Activated naive CD4-positive, alpha-beta T cell treated with anti-CD3 and anti-CD28 coated beads, Interleukin-2, amount 50 U/mL, for 24 hours (primary cell): ENCODE measurements around the gene SMAD3.
A peak's percentile ranks its signal among the peaks of the same experiment; 100 is the strongest.

Source experiments
- H3K27ac Mint-ChIP-seq: one replicate; pipeline ENCODE4 v1.8.0; 2021; ENCODE audit warnings: mild to moderate bottlenecking, mixed read lengths
- H3K27me3 Mint-ChIP-seq: one replicate; pipeline ENCODE4 v1.8.0; 2021; ENCODE audit warnings: mixed read lengths
- H3K36me3 Mint-ChIP-seq: one replicate; pipeline ENCODE4 v1.8.0; 2021; ENCODE audit warnings: mixed read lengths
- H3K4me1 Mint-ChIP-seq: one replicate; pipeline ENCODE4 v1.8.0; 2021; ENCODE audit warnings: mixed read lengths
- H3K4me3 Mint-ChIP-seq: one replicate; pipeline ENCODE4 v1.8.0; 2021; ENCODE audit warnings: mild to moderate bottlenecking, mixed read lengths
- H3K9me3 Mint-ChIP-seq: one replicate; pipeline ENCODE4 v1.8.0; 2021; ENCODE audit warnings: mixed read lengths

SMAD3 gene

GRCh38 chr15:67103432-67103831, 38.0 kb downstream of the SMAD3 start:
- H3K4me3 Mint-ChIP-seq: peak overlapping the region; percentile 82
- peaks cover 10% of the 10 kb centered on the region for H3K36me3 Mint-ChIP-seq
- peaks cover 28% of the 10 kb centered on the region for H3K4me1 Mint-ChIP-seq
- H3K27ac Mint-ChIP-seq: peak overlapping the region; percentile 95
- no peaks in the 10 kb centered on the region for H3K27me3 Mint-ChIP-seq
- no peaks in the 10 kb centered on the region for H3K9me3 Mint-ChIP-seq

GRCh38 chr15:67103869-67104268, 38.5 kb downstream of the SMAD3 start:
- peak overlapping the region; percentile 82 for H3K4me3 Mint-ChIP-seq
- peaks cover 32% of the 10 kb centered on the region for H3K4me1 Mint-ChIP-seq
- peak overlapping the region; percentile 95 for H3K27ac Mint-ChIP-seq
- no peaks in the 10 kb centered on the region for H3K27me3 Mint-ChIP-seq
- H3K9me3 Mint-ChIP-seq: no peaks in the 10 kb centered on the region
- peaks cover 10% of the 10 kb centered on the region for H3K36me3 Mint-ChIP-seq

- Mint-ChIP-seq H3K9me3 (no peaks in the 10 kb centered on the region), H3K4me3 (peak overlapping the region; percentile 82), H3K36me3 (peaks cover 9% of the 10 kb centered on the region), H3K27me3 (no peaks in the 10 kb centered on the region), H3K27ac (peak overlapping the region; percentile 95), H3K4me1 (peaks cover 38% of the 10 kb centered on the region)
These were observed 39.1 kb downstream of the SMAD3 start for GRCh38 chr15:67104510-67104909.

GRCh38 chr15:67105065-67105951, 39.9 kb downstream of the SMAD3 start:
- Mint-ChIP-seq H3K4me1 (peaks cover 46% of the 10 kb centered on the region), H3K9me3 (no peaks in the 10 kb centered on the region), H3K27me3 (no peaks in the 10 kb centered on the region), H3K36me3 (peaks cover 9% of the 10 kb centered on the region), H3K27ac (peak overlapping the region; percentile 95), H3K4me3 (no peak overlapping the region)

- H3K9me3 Mint-ChIP-seq: no peaks in the 10 kb centered on the region
- peak overlapping the region; percentile 48 for H3K4me3 Mint-ChIP-seq
- H3K27me3 Mint-ChIP-seq: no peaks in the 10 kb centered on the region
These were observed 40.8 kb downstream of the SMAD3 start for GRCh38 chr15:67105991-67106763.

GRCh38 chr15:67106764-67107013, 41.3 kb downstream of the SMAD3 start:
- peaks cover 11% of the 10 kb centered on the region for H3K36me3 Mint-ChIP-seq
- H3K4me3 Mint-ChIP-seq: peak overlapping the region; percentile 48
- H3K27me3 Mint-ChIP-seq: no peaks in the 10 kb centered on the region
- H3K9me3 Mint-ChIP-seq: no peaks in the 10 kb centered on the region
- H3K27ac Mint-ChIP-seq: peak overlapping the region; percentile 91
- H3K4me1 Mint-ChIP-seq: peaks cover 60% of the 10 kb centered on the region

More at GRCh38 chr15:67105991-67106763, 40.8 kb downstream of the SMAD3 start:
- peaks cover 11% of the 10 kb centered on the region for H3K36me3 Mint-ChIP-seq
- H3K4me1 Mint-ChIP-seq: peaks cover 55% of the 10 kb centered on the region
- H3K27ac Mint-ChIP-seq: peak overlapping the region; percentile 91

GRCh38 chr15:67107014-67107812, 41.8 kb downstream of the SMAD3 start:
- H3K27me3 Mint-ChIP-seq: no peaks in the 10 kb centered on the region
- peak overlapping the region; percentile 30 for H3K27ac Mint-ChIP-seq
- H3K4me3 Mint-ChIP-seq: peak overlapping the region; percentile 48
- peaks cover 62% of the 10 kb centered on the region for H3K4me1 Mint-ChIP-seq
- no peaks in the 10 kb centered on the region for H3K9me3 Mint-ChIP-seq
- H3K36me3 Mint-ChIP-seq: peaks cover 11% of the 10 kb centered on the region

GRCh38 chr15:67108122-67108961, 42.9 kb downstream of the SMAD3 start:
- Mint-ChIP-seq H3K36me3 (peaks cover 11% of the 10 kb centered on the region), H3K9me3 (no peaks in the 10 kb centered on the region), H3K4me1 (peaks cover 69% of the 10 kb centered on the region), H3K27me3 (no peaks in the 10 kb centered on the region), H3K4me3 (peak overlapping the region; percentile 59), H3K27ac (peak overlapping the region; percentile 82)

- Mint-ChIP-seq H3K36me3 (peaks cover 11% of the 10 kb centered on the region), H3K9me3 (no peaks in the 10 kb centered on the region), H3K27ac (peak overlapping the region; percentile 56), H3K4me1 (peaks cover 79% of the 10 kb centered on the region), H3K27me3 (no peaks in the 10 kb centered on the region), H3K4me3 (no peak overlapping the region)
These were observed 44.0 kb downstream of the SMAD3 start for GRCh38 chr15:67109141-67110034.

- Mint-ChIP-seq H3K27ac (peak overlapping the region; percentile 56), H3K4me1 (peaks cover 89% of the 10 kb centered on the region), H3K4me3 (peak overlapping the region; percentile 1), H3K36me3 (peaks cover 11% of the 10 kb centered on the region), H3K9me3 (no peaks in the 10 kb centered on the region), H3K27me3 (no peaks in the 10 kb centered on the region)
These were observed 45.0 kb downstream of the SMAD3 start for GRCh38 chr15:67110361-67110781.

GRCh38 chr15:67110958-67111864, 45.8 kb downstream of the SMAD3 start:
- H3K36me3 Mint-ChIP-seq: peaks cover 8% of the 10 kb centered on the region
- no peaks in the 10 kb centered on the region for H3K27me3 Mint-ChIP-seq
- peak overlapping the region; percentile 4 for H3K4me3 Mint-ChIP-seq
- peak overlapping the region; percentile 9 for H3K27ac Mint-ChIP-seq
- H3K9me3 Mint-ChIP-seq: no peaks in the 10 kb centered on the region
- peaks cover 91% of the 10 kb centered on the region for H3K4me1 Mint-ChIP-seq

- Mint-ChIP-seq H3K4me3 (no peak overlapping the region), H3K36me3 (peaks cover 3% of the 10 kb centered on the region), H3K27ac (peak overlapping the region; percentile 52), H3K4me1 (peaks cover 92% of the 10 kb centered on the region), H3K9me3 (no peaks in the 10 kb centered on the region), H3K27me3 (no peaks in the 10 kb centered on the region)
These were observed 48.6 kb downstream of the SMAD3 start for GRCh38 chr15:67114046-67114445.

GRCh38 chr15:67114846-67115585, 49.6 kb downstream of the SMAD3 start:
- peaks cover 91% of the 10 kb centered on the region for H3K4me1 Mint-ChIP-seq
- peak overlapping the region; percentile 42 for H3K4me3 Mint-ChIP-seq
- peaks cover 3% of the 10 kb centered on the region for H3K36me3 Mint-ChIP-seq
- H3K27ac Mint-ChIP-seq: peak overlapping the region; percentile 74
- H3K9me3 Mint-ChIP-seq: no peaks in the 10 kb centered on the region
- H3K27me3 Mint-ChIP-seq: no peaks in the 10 kb centered on the region
